Testis (tissue), 2 donors: Measurements from ENCODE around the gene UBR7.

ENCODE experiments used
- CTCF ChIP-seq, 3 experiments: fragments of 450-650 bp in 2 of 3; fragments of 200-600 bp in 1 of 3; sonication (generic) in 1 of 3; IDR thresholded peaks; one replicate each; pipeline ENCODE4 v1.5.1; 2016 to 2019; ENCODE audit warnings: antibody characterized with exemption in 3 of 3, mild to moderate bottlenecking in 2 of 3, moderate library complexity in 1 of 3
- POLR2A ChIP-seq: fragments of 450-650 bp; IDR thresholded peaks from one replicate; pipeline ENCODE4 v1.6.1; 2017; ENCODE audit warnings: antibody characterized with exemption, mild to moderate bottlenecking, moderate library complexity

- no peak for TF ChIP-seq CTCF (IDR thresholded peaks at IDR 0.05)
- TF ChIP-seq POLR2A = no peak
Measured at GRCh38 chr14:93223565-93223964, 16.5 kb downstream of the UBR7 start.
